H1 (cell line): ENCODE measurements around the gene CAMK1. TPM values are rescaled to one million over a fixed set of nuclear protein-coding genes. Genes with fewer than 3 reads are reported as not detected.

Experiments used
- CTCF ChIA-PET: fragments of 300-600 bp; sonication (Branson Sonifier 250); formaldehyde crosslinking; loops from one replicate; lab custom pipeline; 2021; ENCODE audit not compliant: partially characterized antibody; lab: Charles Lee
- POLR2A ChIA-PET: fragments of 300-600 bp; sonication (Branson Sonifier 250); formaldehyde crosslinking; loops from one replicate; lab custom pipeline; 2021; ENCODE audit warnings: inconsistent platforms; ENCODE audit not compliant: partially characterized antibody; lab: Charles Lee
- DNase-seq, 2 experiments: peaks; one replicate each; pipeline versions ENCODE4 v3.0.0 to v3.0.0-alpha.2; 2010 to 2022; ENCODE audit warnings: low spot score in 2 of 2, low read depth in 1 of 2, mixed read lengths in 1 of 2
- FAIRE-seq: peaks from 2 replicates; lab custom pipeline; 2011; peaks lifted over from hg19 to GRCh38; lab: Jason Lieb, UNC
- H2AFZ ChIP-seq: 2 replicates; pipeline ENCODE4 v1.8.1; 2012; ENCODE audit warnings: low read length, inconsistent platforms
- H2AK5ac ChIP-seq: 2 replicates; pipeline ENCODE4 v1.6.1; 2013; ENCODE audit warnings: low read depth, low read length
- H2BK120ac ChIP-seq: replicated peaks from 2 replicates; pipeline ENCODE3; 2013; ENCODE audit warnings: low read depth, low read length, inconsistent platforms
- H2BK12ac ChIP-seq: 2 replicates; pipeline ENCODE4 v1.6.1; 2013; ENCODE audit warnings: low read depth, low read length
- H2BK15ac ChIP-seq: 2 replicates; pipeline ENCODE4 v1.6.1; 2013; ENCODE audit warnings: low read length
- H2BK20ac ChIP-seq: 2 replicates; pipeline ENCODE4 v1.6.1; 2013; ENCODE audit warnings: low read length
- H2BK5ac ChIP-seq: 2 replicates; pipeline ENCODE4 v1.6.1; 2013; ENCODE audit warnings: low read depth, low read length
- H3K14ac ChIP-seq: 2 replicates; pipeline ENCODE4 v1.6.1; 2013; ENCODE audit warnings: inconsistent platforms; ENCODE audit not compliant: insufficient read length
- H3K18ac ChIP-seq: 2 replicates; pipeline ENCODE4 v1.6.1; 2013; ENCODE audit warnings: low read length; ENCODE audit errors: extremely low read depth
- H3K23ac ChIP-seq: 2 replicates; pipeline ENCODE4 v1.6.1; 2013; ENCODE audit warnings: inconsistent platforms; ENCODE audit not compliant: insufficient read length
- H3K23me2 ChIP-seq: 2 replicates; pipeline ENCODE4 v1.6.1; 2013; ENCODE audit warnings: low read depth, low read length
- H3K27ac ChIP-seq: 2 replicates; pipeline ENCODE4 v1.6.1; 2011; ENCODE audit warnings: low read depth, low read length, inconsistent platforms
- H3K27me3 ChIP-seq, 4 experiments: replicated peaks in 1 of 4; 1 replicate in 1 of 4; 2 replicates in 3 of 4; pipeline versions ENCODE4 v1.6.1 to v1.8.1; 2011 to 2013; ENCODE audit warnings: low read length in 3 of 4, mild to moderate bottlenecking in 3 of 4, inconsistent platforms in 2 of 4, mixed read lengths in 2 of 4, moderate library complexity in 1 of 4; ENCODE audit not compliant: control insufficient read depth in 3 of 4, insufficient read depth in 3 of 4; ENCODE audit errors: extremely low read depth in 1 of 4
- H3K36me3 ChIP-seq, 4 experiments: 2 replicates each; pipeline versions ENCODE4 v1.6.1 to v1.8.1; 2011 to 2013; ENCODE audit warnings: mild to moderate bottlenecking in 4 of 4, low read length in 3 of 4, moderate library complexity in 2 of 4, control low read depth in 1 of 4, inconsistent platforms in 1 of 4; ENCODE audit not compliant: insufficient read depth in 4 of 4, control insufficient read depth in 2 of 4
- H3K4ac ChIP-seq: replicated peaks from 2 replicates; pipeline ENCODE3; 2013; ENCODE audit warnings: low read length, low read depth, mixed read lengths, inconsistent platforms; ENCODE audit not compliant: insufficient read length
- H3K4me1 ChIP-seq, 4 experiments: replicated peaks in 1 of 4; 1 replicate in 1 of 4; 2 replicates in 3 of 4; pipeline versions ENCODE4 v1.6.1 to v1.8.1; 2011 to 2013; ENCODE audit warnings: low read length in 3 of 4, inconsistent platforms in 2 of 4, mixed read lengths in 1 of 4; ENCODE audit not compliant: insufficient read depth in 4 of 4, control insufficient read depth in 3 of 4
- H3K4me2 ChIP-seq, 2 experiments: 2 replicates each; pipeline versions ENCODE4 v1.6.1 to v1.8.1; 2011 to 2013; ENCODE audit warnings: low read depth in 2 of 2, low read length in 2 of 2, control low read depth in 1 of 2, inconsistent platforms in 1 of 2, mild to moderate bottlenecking in 1 of 2; ENCODE audit not compliant: insufficient read depth in 1 of 2
- H3K4me3 ChIP-seq, 4 experiments: fragments of 200-600, 300-600 bp in 1 of 4; sonication (generic), shearing (Covaris generic), sonication (Bioruptor Twin) in 1 of 4; 2 replicates each; pipeline versions ENCODE4 v1.5.1 to v1.8.1; 2011 to 2016; ENCODE audit warnings: low read length in 4 of 4, low read depth in 3 of 4, control low read depth in 2 of 4, inconsistent platforms in 2 of 4, mild to moderate bottlenecking in 2 of 4, mixed read lengths in 1 of 4, moderate library complexity in 1 of 4; ENCODE audit not compliant: insufficient read depth in 2 of 4; ENCODE audit errors: extremely low read depth in 1 of 4
- H3K56ac ChIP-seq: replicated peaks from 2 replicates; pipeline ENCODE3; 2013; ENCODE audit warnings: low read depth, mild to moderate bottlenecking, mixed read lengths, low read length, inconsistent platforms; ENCODE audit not compliant: insufficient read length
- H3K79me1 ChIP-seq: 2 replicates; pipeline ENCODE4 v1.6.1; 2013; ENCODE audit warnings: low read depth, low read length, control low read depth
- H3K79me2 ChIP-seq, 2 experiments: 2 replicates each; pipeline versions ENCODE4 v1.6.1 to v1.8.1; 2012 to 2013; ENCODE audit warnings: low read length in 2 of 2, mild to moderate bottlenecking in 2 of 2, inconsistent platforms in 1 of 2; ENCODE audit not compliant: insufficient read depth in 2 of 2, control insufficient read depth in 1 of 2
- H3K9ac ChIP-seq, 4 experiments: replicated peaks in 1 of 4; 1 replicate in 1 of 4; 2 replicates in 3 of 4; pipeline versions ENCODE4 v1.6.1 to v1.8.1; 2011 to 2013; ENCODE audit warnings: low read depth in 3 of 4, low read length in 3 of 4, control low read depth in 2 of 4, mild to moderate bottlenecking in 2 of 4, moderate library complexity in 2 of 4, inconsistent platforms in 1 of 4; ENCODE audit errors: extremely low read depth in 1 of 4
- H3K9me3 ChIP-seq, 2 experiments: 2 replicates each; pipeline versions ENCODE4 v1.6.1 to v1.8.1; 2012 to 2013; ENCODE audit warnings: mild to moderate bottlenecking in 2 of 2, moderate library complexity in 2 of 2, control low read depth in 1 of 2, inconsistent platforms in 1 of 2, low read depth in 1 of 2, low read length in 1 of 2, mixed read lengths in 1 of 2; ENCODE audit not compliant: insufficient read depth in 2 of 2
- H4K20me1 ChIP-seq, 2 experiments: replicated peaks in 1 of 2; 2 replicates each; pipeline versions ENCODE3 to v1.8.1; 2011 to 2013; ENCODE audit warnings: inconsistent platforms in 2 of 2, low read length in 2 of 2, mild to moderate bottlenecking in 1 of 2; ENCODE audit not compliant: insufficient read depth in 2 of 2, control insufficient read depth in 1 of 2
- H4K5ac ChIP-seq: 2 replicates; pipeline ENCODE4 v1.6.1; 2013; ENCODE audit warnings: low read length, low read depth, mixed read lengths, inconsistent platforms; ENCODE audit not compliant: insufficient read length
- H4K8ac ChIP-seq: 2 replicates; pipeline ENCODE4 v1.8.0; 2013; ENCODE audit warnings: mild to moderate bottlenecking, moderate library complexity, low read length, inconsistent platforms; ENCODE audit not compliant: insufficient read depth; ENCODE audit errors: extremely low read depth
- H4K91ac ChIP-seq: replicated peaks from 2 replicates; pipeline ENCODE3; 2013; ENCODE audit warnings: low read length, mixed read lengths, inconsistent platforms; ENCODE audit not compliant: insufficient read length
- BRCA1 ChIP-seq: IDR thresholded peaks from 2 replicates; pipeline ENCODE4 v1.6.1; 2012; ENCODE audit warnings: low read depth, low read length, improper control_type of control experiment
- CTCF ChIP-seq, 3 experiments: IDR thresholded peaks; 1 replicate in 2 of 3; 2 replicates in 1 of 3; pipeline versions ENCODE4 v1.5.1 to v1.6.1; 2011; ENCODE audit warnings: low read length in 3 of 3, mild to moderate bottlenecking in 3 of 3, inconsistent platforms in 2 of 3, low read depth in 1 of 3, moderate library complexity in 1 of 3; ENCODE audit not compliant: insufficient read depth in 1 of 3; ENCODE audit errors: control extremely low read depth in 1 of 3
- FOSL1 ChIP-seq: IDR thresholded peaks from 2 replicates; pipeline ENCODE4 v1.6.1; 2011; ENCODE audit warnings: mild to moderate bottlenecking, low read depth, low read length, moderate library complexity; ENCODE audit not compliant: insufficient read depth
- MAFK ChIP-seq: IDR thresholded peaks from 2 replicates; pipeline ENCODE4 v1.6.1; 2012; ENCODE audit warnings: low read depth, mild to moderate bottlenecking, improper control_type of control experiment, low read length
- RAD21 ChIP-seq, 2 experiments: IDR thresholded peaks in 1 of 2; conservative IDR thresholded peaks in 1 of 2; 2 replicates each; pipeline ENCODE4 v1.6.1; 2011; ENCODE audit warnings: low read depth in 2 of 2, low read length in 2 of 2, improper control_type of control experiment in 1 of 2, inconsistent platforms in 1 of 2, mild to moderate bottlenecking in 1 of 2, moderate library complexity in 1 of 2
- TEAD4 ChIP-seq: IDR thresholded peaks from 2 replicates; pipeline ENCODE4 v1.6.1; 2012; ENCODE audit warnings: low read depth, low read length, inconsistent platforms, mixed read lengths
- WGBS, 2 experiments: shearing (Covaris generic) in 1 of 2; methylation state at CpG; one replicate each; pipeline versions ENCODE4 v1.1.6 to v1.1.7; 2013 to 2015; ENCODE audit warnings: low lambda C conversion rate in 2 of 2, mixed read lengths in 2 of 2, inconsistent platforms in 1 of 2, low coverage in 1 of 2, missing lambda C conversion rate in 1 of 2; ENCODE audit not compliant: insufficient replicate concordance in 2 of 2, insufficient coverage in 1 of 2, insufficient read length in 1 of 2; ENCODE audit errors: extremely low coverage in 1 of 2, missing lambda C conversion rate in 1 of 2; 5-methylcytosine and 5-hydroxymethylcytosine counted together
- polyA plus RNA-seq, 7 experiments: library from polyadenylated mRNA; depleted of rRNA in 3 of 7; stranded (reverse) in 5 of 7; unstranded in 2 of 7; fragments of >200 nt in 5 of 7; fragments of 200-250 nt in 2 of 7; gene quantifications; 1 replicate in 5 of 7; 2 replicates in 1 of 7; 4 replicates in 1 of 7; pipeline versions ENCODE4 v1.2.1 to v1.2.3, GENCODE V29; 2011 to 2013; ENCODE audit warnings: missing spikeins in 2 of 7, mixed read lengths in 2 of 7
- total RNA-seq: library from RNA; stranded (reverse); fragmentation: NEBNext Ultra II Directional; extraction: Animal tissue kit (Norgen Biotek cat#: 25700); gene quantifications from 2 replicates; pipeline ENCODE4 v1.2.1, GENCODE V29; 2021

CAMK1 gene
- total and polyA plus RNA-seq, 2 of the 8 experiments (the other 6 are each of a cell fraction or from before 2014, with no cell fraction given) = 4.9 to 5.1 TPM

DNA sequence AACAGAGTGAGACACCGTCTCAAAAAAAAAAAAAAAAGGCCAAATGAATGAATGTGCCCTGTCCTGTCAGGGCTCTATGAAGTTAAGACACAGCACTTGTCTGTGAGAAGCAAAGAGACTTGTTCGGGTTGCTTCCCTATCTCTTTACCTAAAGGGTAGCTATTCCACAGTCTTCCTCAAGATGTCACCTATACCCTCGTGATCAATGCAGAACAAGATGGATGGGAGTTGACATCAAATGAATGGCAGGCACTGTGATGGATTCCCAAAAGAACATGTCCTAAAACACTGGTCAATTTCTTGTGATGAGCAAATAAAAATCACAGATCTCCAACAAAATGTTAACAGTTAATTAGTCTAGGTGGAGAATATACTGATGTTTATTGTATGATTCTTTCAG is 13.0 kb upstream of the CAMK1 start:
- Histone ChIP-seq H3K27ac (no peak overlapping the region), H2BK120ac (no peak overlapping the region), H3K79me2 (no peaks in the 10 kb centered on the region), H3K79me1 (no peaks in the 10 kb centered on the region), H2BK12ac (no peak overlapping the region), H2BK5ac (no peak overlapping the region), H3K14ac (no peak overlapping the region), H3K56ac (no peak overlapping the region), H3K4me2 (no peak overlapping the region), H3K4me1 (no peaks in the 10 kb centered on the region), H2AK5ac (no peak overlapping the region), H3K9me3 (no peaks in the 10 kb centered on the region), H3K23me2 (no peaks in the 10 kb centered on the region), H3K4ac (no peak overlapping the region), H3K9ac (no peak overlapping the region), H4K20me1 (peaks cover 0 to 1% of the 10 kb centered on the region in 2 experiments), H2BK20ac (no peak overlapping the region), H2AFZ (no peak overlapping the region), H4K91ac (no peak overlapping the region), H4K8ac (no peak overlapping the region), H3K27me3 (no peaks in the 10 kb centered on the region), H3K18ac (no peak overlapping the region), H3K4me3 (no peak overlapping the region), H3K36me3 (peaks cover 4 to 47% (median 27%) of the 10 kb centered on the region in 4 experiments), H3K23ac (no peak overlapping the region), H4K5ac (no peak overlapping the region), H2BK15ac (no peak overlapping the region)
- FAIRE-seq (no peak), DNase-seq (no peak)
- POLR2A ChIA-PET = interaction anchor here (1.0 to 2.4 kb wide), 4 partner anchors 10 to 33 kb away, joined by 4 to 10 read pairs (median 6); partner anchors contain the start of genes ARPC4, OGG1 and TADA3
- TF ChIP-seq MAFK (no peak), TEAD4 (no peak), BRCA1 (no peak), CTCF (IDR thresholded peaks at IDR 0.05; ENCODE audit: control extremely low read depth in 1 of 3, insufficient read depth in 1 of 3, low read depth in 1 of 3, low read length in 3 of 3) (peak in 1 of 3 experiments; percentile 43; a peak in 2 of 4 replicates), FOSL1 (no peak), RAD21 (IDR thresholded peaks at IDR 0.05 in 1 of 2, conservative IDR thresholded peaks at IDR 0.05 in 1 of 2; ENCODE audit: low read depth in 2 of 2, low read length in 2 of 2) (peak; percentile 36 to 43; a peak in 3 of 4 replicates)
- 52% methylated on average over 2 of the region's 3 CpGs; no CpG with 5 or more reads in 1 of the 2 experiments for WGBS, 2 experiments
- CTCF ChIA-PET = interaction anchor here (1.0 to 3.9 kb wide), 6 partner anchors 8 to 125 kb away, joined by 3 to 11 read pairs (median 5); no protein-coding TSS in a partner anchor
